ENCODE measurements around the gene IPO13.

The IPO13 gene

GRCh38 chr1:44014365-44015104 lies 67.8 kb downstream of the IPO13 start:
- H3K4me1 ChIP-seq: no peaks in the 10 kb centered on the region
- no peak overlapping the region for H3K4me3 ChIP-seq (ENCODE audit: low read depth, low read length)
- no peak overlapping the region for H3K9ac ChIP-seq
- H2AFZ ChIP-seq: no peak overlapping the region
- H3K27ac ChIP-seq: no peak overlapping the region
- H3K9me3 ChIP-seq (ENCODE audit: control insufficient read depth, low read length): no peaks in the 10 kb centered on the region
- TF ChIP-seq, protein P1, sequence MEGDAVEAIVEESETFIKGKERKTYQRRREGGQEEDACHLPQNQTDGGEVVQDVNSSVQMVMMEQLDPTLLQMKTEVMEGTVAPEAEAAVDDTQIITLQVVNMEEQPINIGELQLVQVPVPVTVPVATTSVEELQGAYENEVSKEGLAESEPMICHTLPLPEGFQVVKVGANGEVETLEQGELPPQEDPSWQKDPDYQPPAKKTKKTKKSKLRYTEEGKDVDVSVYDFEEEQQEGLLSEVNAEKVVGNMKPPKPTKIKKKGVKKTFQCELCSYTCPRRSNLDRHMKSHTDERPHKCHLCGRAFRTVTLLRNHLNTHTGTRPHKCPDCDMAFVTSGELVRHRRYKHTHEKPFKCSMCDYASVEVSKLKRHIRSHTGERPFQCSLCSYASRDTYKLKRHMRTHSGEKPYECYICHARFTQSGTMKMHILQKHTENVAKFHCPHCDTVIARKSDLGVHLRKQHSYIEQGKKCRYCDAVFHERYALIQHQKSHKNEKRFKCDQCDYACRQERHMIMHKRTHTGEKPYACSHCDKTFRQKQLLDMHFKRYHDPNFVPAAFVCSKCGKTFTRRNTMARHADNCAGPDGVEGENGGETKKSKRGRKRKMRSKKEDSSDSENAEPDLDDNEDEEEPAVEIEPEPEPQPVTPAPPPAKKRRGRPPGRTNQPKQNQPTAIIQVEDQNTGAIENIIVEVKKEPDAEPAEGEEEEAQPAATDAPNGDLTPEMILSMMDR (IDR thresholded peaks at IDR 0.05): no peak
- H3K36me3 ChIP-seq (ENCODE audit: control insufficient read depth, insufficient read depth, low read length): no peaks in the 10 kb centered on the region
- H3K79me2 ChIP-seq: no peaks in the 10 kb centered on the region
- H3K27me3 ChIP-seq (ENCODE audit: control insufficient read depth, insufficient read depth, low read length): no peaks in the 10 kb centered on the region
- H3K4me2 ChIP-seq (ENCODE audit: low read length): no peak overlapping the region

DNA sequence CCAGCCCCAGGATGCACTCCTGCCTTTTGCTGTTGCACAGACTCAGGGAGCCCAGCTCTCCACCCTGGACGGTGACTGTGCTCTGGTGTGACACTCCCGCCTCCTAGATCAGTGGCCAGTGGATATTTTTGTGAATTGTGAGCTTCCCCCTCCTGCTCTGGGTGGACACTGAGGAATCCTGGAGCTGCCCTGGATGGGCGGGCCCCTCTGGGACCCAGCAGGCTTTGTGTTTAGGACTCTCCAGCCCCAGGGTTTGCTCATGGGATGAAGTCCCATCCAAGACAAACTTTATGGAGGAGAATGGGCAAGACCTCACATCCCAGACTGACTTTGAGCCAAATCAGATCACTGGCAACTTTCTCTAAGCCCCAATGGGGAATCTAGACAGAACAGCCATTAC lies 68.5 kb downstream of the IPO13 start:
- Histone ChIP-seq H3K4me3 (ENCODE audit: low read depth, low read length) (no peak overlapping the region), H3K9ac (no peak overlapping the region), H3K9me3 (ENCODE audit: control insufficient read depth, low read length) (no peaks in the 10 kb centered on the region), H3K27me3 (ENCODE audit: control insufficient read depth, insufficient read depth, low read length) (no peaks in the 10 kb centered on the region), H3K27ac (no peak overlapping the region), H3K4me1 (no peaks in the 10 kb centered on the region), H3K36me3 (ENCODE audit: control insufficient read depth, insufficient read depth, low read length) (no peaks in the 10 kb centered on the region), H2AFZ (no peak overlapping the region), H3K4me2 (ENCODE audit: low read length) (no peak overlapping the region), H3K79me2 (no peaks in the 10 kb centered on the region)
- TF ChIP-seq, protein P1 (IDR thresholded peaks at IDR 0.05): no peak

DNA sequence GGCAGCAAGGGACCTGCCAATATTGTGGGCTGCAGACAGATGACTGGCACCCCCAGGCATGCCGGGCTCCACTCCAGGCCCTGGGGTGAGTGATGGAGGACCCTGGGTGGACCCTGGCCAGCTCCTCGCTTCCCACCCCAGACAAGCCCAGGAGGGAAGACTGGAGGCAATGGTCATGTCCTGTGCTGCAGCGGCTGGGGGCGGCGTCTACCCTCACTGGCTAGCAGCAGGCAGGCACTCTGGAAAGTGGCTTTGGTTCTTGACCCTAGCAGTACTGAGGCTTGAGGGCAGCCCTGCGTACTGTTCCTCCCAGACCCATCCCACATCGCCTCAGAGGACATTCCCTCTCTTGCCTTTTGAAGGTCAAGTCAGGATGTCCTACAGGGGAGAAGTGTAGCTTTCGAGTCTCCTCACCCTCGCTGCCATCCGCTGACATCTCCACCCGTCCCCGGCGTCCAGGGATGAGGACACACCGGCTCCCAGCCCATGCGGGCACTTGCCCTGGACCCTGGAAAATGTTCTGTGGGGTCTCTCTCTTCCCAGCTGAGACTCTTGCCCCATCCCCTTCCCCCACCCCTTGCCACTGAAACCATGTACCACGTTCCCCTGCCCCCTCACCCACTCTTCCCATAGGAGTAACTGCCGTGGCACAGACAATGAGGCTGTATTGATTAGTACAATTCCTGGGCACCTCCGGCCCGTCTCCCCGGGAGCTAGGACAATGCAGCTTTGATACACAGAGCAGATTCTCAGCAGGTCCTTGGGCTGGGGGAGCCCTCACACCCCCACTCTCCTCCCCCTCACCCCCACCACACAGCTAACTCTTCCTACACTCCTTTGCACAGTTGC lies 69.5 kb downstream of the IPO13 start:
- Histone ChIP-seq H2AFZ (no peak overlapping the region), H3K27me3 (ENCODE audit: control insufficient read depth, insufficient read depth, low read length) (no peaks in the 10 kb centered on the region), H3K27ac (no peak overlapping the region), H3K4me1 (no peaks in the 10 kb centered on the region), H3K79me2 (no peaks in the 10 kb centered on the region), H3K9ac (no peak overlapping the region), H3K9me3 (ENCODE audit: control insufficient read depth, low read length) (no peaks in the 10 kb centered on the region), H3K36me3 (ENCODE audit: control insufficient read depth, insufficient read depth, low read length) (no peaks in the 10 kb centered on the region), H3K4me2 (ENCODE audit: low read length) (no peak overlapping the region), H3K4me3 (ENCODE audit: low read depth, low read length) (no peak overlapping the region)
- TF ChIP-seq, protein P1 (IDR thresholded peaks at IDR 0.05): no peak

DNA sequence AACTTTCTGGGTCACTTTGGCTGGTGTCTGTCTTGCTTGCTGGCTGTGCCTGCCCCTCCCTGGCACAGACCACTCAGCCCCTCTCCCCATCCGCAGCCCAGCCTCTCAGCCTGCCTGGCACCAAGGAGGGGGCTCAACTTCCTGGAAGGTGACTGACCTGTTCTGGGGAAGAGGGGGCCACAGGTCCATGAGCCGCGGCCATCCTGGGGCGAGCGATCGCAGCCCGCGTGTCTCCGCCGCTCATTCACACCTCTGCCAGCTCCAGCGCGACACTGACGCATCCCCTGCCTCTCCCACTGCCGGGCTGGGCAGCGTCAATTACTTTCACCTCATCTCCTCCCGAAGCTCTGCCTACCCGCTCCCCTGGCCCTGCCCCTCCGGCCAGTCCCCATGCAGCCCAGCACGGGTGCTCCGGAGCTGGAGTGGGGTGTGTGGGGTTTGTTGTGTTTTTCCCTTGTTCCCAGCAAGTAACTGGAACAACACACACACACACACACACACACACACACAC lies 70.2 kb downstream of the IPO13 start:
- H3K27me3 ChIP-seq (ENCODE audit: control insufficient read depth, insufficient read depth, low read length): no peaks in the 10 kb centered on the region
- no peak overlapping the region for H3K4me3 ChIP-seq (ENCODE audit: low read depth, low read length)
- no peaks in the 10 kb centered on the region for H3K4me1 ChIP-seq
- TF ChIP-seq, protein P1 (IDR thresholded peaks at IDR 0.05): no peak
- no peaks in the 10 kb centered on the region for H3K9me3 ChIP-seq (ENCODE audit: control insufficient read depth, low read length)
- H3K4me2 ChIP-seq (ENCODE audit: low read length): no peak overlapping the region
- no peak overlapping the region for H3K9ac ChIP-seq
- no peaks in the 10 kb centered on the region for H3K36me3 ChIP-seq (ENCODE audit: control insufficient read depth, insufficient read depth, low read length)
- H3K27ac ChIP-seq: no peak overlapping the region
- H2AFZ ChIP-seq: no peak overlapping the region
- no peaks in the 10 kb centered on the region for H3K79me2 ChIP-seq

Measured in parathyroid adenoma (tissue), 2 donors.